ENCODE measurements around the gene CFDP1.
"Not testable (repeated sequence)": the region's sequence is repeated elsewhere in the genome, so short reads cannot be mapped to it uniquely, and the experiment has no call there.

The CFDP1 gene

DNA sequence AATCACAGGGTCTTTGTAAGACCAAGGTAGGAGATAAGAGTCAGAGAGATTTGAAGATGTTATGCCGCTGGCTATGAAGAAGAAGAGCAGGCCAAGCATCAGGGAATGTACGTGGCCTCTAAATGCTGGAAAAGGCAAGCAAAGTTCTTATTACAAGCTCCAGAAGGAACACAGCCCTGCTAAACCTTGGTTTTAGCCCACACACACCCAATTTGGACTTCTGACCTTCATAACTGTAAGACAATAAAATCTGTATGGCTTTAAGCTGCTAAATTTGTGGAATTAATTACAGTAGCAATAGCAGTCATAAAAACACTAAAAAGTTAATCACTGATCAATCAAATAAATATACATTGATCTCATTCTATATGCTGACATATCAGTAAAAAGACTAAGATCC lies 25.1 kb upstream of the CFDP1 start:
- no peak for DNase-seq

DNA sequence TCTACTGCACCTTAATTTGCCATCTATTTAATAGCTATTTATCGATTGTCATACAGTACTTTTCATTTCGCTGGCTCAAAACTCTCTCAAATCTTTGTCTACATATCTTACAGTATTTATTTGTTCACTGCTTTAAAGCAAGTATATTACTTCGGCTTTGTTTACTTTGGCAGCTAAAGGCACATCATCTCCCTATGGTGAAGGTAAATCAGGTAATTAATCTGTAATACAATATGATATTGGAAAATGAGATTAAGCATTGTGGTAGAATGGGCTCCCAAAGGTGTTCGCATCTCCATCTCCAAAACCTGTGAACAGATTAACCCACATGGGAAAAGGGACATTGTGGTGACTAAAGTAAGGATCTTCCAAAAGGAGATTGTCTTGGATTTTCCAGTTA lies 24.7 kb upstream of the CFDP1 start:
- DNase-seq: no peak

DNA sequence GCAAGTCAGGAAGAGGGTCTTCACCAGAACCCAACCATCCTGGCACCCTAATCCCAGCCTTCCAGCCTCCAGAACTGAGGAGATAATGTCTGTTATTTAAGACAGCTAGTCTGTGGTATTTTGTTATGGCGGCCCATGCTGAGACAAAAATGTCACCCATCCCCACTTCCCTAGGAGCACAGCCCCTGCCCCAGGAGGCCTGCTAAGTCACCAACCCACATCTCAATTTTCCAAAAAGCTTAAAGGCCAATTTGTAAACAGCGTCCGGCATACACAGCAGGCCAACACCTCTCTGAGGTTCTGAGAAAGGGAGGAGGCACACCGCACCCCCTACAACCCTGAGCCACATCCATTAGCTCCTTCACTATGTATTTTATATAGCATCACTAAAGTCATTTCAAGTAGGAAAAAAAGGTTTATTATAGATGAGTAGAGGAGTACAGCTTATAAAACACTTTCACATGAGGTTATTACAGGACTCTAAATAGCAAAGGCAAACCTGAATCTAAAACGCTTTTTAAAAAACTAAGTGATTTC lies 24.2 kb upstream of the CFDP1 start:
- DNase-seq: no peak

DNA sequence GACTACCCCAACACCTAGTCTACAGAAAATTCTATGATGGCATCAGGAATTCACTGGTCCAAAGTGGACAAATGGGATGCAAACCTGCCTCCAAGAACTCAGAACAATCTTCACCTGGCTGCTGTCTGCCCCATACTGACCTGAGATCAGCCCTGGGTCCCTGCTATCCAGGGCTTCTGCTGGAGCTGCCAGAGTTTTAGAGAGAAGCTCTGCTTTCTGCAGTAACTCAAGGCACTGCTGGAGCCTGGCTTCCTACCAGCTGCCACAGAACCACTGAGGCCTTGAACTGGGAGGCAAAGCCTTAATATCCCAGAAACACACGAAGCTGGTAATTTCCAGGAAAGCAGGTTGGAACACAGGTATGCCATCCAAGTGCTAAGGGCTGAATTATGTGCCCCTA lies 23.7 kb upstream of the CFDP1 start:
- DNase-seq: no peak

DNA sequence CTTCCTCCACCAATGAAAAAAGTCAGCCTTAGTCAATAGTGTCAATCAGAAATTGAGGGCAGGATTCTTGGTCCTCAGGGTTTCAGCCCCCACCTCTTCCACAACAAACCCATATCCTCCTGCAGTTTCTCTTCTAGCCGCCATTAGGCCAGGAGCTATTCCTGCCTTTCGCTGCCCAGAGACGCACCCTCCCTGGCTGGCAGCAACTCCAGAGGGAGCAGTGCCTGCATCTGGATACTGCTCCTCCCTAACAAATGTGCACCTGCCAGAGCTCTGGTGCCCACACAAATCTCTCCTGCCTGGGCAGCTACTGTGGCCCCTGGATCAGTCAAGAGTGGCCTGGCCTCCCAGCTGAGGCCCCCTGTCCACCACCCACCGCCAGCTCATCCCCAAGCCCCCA lies 23.2 kb upstream of the CFDP1 start:
- not testable (repeated sequence) for DNase-seq

DNA sequence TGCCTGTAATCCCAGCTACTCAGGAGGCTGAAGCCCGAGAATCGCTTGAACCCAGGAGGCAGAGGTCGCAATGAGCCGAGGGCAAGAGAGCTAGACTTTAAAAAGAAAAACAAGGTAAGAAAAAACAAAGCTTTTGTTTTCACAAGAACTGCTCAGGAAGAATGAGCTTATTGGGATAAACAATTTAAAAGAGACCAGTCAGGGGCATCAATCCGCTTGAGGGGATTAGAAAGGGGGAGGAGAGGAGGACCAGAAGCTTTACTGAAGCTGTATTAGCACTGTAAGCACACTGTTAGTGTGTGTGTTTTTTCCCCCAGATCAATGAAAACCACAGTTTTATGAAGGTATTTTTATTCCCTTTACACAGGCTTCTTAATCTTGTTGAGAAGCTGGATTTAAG lies 22.4 kb upstream of the CFDP1 start:
- no peak for DNase-seq

DNA sequence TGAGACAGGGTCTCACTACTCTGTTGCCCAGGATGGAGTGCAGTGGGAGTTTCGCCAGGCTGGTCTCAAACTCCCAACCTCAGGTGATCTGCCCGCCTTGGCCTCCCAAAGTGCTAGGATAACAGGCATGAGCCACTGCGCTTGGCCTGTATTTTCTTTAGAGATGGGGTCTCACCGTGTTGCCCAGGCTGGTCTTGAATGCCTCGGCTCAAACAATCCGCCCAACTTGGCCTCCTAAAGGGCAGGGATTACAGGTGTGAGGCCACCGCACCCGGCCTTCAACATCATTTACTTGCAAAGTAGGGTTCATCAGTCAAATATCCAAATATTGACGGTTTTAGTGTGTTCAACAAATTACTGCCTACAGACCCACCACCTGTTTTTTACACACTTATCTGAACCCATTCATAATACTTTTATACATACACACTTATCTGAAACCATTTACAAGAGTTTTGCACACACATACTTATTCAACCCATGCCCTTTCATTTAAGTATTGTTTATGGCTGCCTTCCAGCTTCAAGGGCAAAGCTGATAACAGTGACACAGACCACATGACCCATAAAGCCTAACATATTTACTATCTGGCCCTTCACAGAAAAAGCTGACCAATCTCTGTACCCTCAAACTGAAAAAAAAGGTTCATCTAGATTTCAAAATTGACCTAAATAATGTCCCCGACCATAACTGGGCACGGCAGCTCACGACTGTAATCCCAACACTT lies 19.3 kb upstream of the CFDP1 start:
- no peak for DNase-seq

DNA sequence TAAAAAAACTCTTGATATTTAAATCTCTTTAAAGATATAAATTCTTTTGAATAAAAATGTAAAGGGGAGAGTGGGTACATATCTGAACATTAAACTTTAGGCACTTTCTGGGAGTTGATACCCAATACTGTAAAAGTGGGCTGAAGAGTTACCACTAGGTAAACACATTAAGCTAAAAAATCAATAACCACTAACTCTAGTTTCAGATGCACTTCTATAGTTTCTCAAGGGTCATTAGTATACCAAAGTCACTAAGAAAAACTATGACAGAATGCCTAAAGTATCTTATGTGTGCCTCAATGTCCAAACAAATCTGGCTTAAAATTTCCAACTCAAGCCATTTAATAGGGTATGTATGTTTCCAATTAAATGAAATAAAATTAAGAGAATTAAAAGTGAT lies 13.1 kb upstream of the CFDP1 start:
- DNase-seq: no peak

DNA sequence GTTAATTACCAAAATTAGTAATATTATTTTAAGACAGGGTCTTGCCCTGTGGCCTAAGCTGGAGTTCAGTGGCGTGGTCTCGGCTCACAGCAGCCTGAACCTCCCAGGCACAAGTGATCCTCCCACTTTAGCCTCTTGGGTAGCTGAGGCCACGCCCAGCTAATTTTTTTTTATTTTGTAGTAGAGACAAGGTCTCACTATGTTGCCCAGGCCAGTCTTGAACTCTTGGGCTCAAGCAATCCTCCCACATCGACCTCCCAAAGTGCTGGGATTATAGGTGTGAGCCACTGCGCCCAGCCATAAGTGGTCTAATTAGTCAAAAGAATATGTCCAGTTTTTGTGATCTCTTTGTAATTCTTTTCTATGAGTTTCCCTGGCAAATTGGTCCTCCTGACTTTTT lies 12.0 kb upstream of the CFDP1 start:
- DNase-seq: no peak

DNA sequence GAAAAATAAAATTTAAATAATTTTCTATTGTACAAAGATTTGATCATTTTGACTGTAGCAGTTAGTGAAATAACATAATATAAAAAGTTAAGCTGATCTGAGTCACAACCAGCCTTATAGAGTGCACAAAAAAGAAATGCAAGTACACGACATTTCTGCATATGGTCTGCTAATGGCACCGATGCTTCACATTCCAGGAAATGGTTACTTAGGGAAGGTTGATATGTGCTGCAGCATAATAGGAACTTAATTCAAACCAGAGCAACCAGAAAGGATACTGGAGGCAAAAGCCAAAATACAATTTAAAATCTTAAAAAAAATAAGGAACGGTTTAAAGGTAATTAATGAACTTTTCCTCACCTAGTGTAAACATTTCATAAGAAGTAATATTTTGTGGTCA lies 10.0 kb upstream of the CFDP1 start:
- no peak for DNase-seq

DNA sequence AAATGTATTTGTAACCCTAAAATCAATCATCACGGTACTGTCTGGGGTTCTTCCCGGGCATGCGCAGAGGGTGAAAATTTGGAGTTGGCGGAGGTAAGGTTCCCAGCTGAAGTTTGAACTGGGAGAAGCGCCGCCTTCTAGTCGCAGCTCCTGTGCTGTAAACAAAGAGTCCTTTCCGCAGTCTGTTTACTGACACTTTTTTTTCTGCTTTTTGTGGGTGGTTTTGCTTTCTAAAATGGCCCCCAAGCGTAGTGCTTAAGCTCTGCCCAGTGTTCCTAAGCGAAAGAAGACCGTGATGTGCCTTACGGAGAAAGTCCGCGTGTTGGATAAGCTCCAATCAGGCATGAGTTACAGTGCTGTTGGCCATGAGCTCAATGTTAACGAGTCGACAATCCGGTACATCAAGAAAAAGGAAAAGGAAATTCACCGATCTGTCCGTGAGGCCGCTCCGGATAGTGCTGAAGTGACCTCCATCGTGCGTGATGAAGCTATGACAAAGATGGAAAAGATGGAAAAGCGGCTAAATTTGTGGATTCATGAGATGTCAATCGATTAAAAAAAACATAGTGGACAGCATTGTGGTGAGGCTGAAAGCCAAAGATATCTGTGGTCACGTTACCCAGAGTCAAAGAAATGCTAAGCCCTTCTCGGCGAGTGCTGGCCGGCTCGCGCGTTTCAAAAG lies 570 bp upstream of the CFDP1 start:
- peak; percentile 85 to 94 (median 88) for DNase-seq

DNA sequence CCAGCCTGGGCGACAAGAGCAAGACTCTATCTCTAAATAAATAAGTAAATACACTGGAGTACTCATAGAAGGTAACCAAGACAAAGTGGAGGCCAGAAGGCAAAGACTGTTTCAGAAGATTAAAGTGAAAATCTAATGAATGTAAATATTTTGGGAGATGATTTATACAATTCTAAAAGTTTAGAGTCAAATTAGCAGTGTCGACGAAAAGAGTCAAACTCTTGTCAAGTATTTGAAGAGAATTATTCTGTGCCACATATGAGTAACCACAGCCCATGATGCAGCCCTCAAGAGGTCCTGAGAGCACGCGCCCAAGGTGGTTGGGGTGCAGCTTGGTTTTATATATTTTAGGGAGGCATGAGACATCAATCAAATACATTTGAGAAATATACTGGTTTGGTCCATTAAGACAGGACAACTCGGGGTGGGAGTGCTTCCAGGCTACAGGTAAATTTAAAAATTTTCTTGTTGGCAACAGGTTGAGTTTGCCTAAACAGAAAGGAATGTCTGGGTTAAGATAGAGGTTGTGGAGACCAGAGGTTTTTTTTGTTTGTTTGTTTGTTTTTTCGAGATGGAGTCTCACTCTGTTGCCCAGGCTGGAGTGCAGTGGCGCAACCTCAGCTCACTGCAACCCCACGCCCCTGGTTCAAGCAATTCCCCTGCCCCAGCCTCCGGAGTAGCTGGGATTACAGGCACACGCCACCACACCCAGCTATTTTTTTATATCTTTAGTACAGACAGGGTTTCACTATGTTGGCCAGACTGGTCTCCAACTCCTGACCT lies 3.5 kb downstream of the CFDP1 start:
- no peak for DNase-seq

DNA sequence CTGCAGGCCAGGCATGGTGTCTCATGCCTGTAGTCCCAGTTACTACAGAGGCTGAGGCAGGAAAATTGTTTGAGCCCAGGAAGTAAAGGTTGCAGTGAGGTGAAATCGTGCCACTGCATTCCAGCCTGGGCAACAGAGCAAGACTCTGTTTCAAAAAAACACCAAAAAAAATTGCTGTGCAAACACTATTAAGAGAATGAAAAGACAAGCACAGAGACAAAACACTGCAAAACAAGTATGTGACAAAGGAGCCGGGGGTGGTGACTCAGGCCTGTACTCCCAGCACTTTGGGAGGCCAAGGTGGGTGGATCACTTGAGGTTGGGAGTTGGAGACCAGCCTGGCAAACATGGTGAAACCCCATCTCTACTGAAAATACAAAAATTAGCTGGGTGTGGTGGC lies 6.8 kb downstream of the CFDP1 start:
- DNase-seq: not testable (repeated sequence)

DNA sequence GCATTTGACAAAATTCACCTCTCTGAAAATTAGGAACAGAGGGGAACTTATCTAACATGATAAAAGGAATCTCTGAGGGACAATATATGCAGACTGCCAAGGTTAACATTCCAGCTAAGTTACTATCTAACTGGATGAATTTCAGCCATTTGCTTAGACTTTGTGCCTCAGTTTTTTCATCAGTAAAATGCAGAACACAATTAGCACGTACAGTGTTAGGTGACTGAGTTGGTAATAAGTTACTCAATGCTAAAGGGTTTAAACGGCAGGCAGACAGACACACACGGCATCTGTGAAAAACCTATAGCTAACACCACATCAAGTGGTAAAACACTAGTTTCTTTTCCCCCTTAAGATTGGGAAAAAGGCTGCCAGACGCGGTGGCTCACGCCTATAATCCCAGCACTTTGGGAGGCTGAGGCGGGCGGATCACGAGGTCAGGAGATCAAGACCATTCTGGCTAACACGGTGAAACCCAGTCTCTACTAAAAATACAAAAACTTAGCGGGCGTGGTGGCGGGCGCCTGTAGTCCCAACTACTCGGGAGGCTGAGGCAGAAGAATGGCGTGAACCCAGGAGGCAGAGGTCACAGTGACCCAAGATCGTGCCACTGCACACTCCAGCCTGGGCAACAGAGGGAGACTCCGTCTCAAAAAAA lies 9.1 kb downstream of the CFDP1 start:
- DNase-seq: not testable (repeated sequence)

DNA sequence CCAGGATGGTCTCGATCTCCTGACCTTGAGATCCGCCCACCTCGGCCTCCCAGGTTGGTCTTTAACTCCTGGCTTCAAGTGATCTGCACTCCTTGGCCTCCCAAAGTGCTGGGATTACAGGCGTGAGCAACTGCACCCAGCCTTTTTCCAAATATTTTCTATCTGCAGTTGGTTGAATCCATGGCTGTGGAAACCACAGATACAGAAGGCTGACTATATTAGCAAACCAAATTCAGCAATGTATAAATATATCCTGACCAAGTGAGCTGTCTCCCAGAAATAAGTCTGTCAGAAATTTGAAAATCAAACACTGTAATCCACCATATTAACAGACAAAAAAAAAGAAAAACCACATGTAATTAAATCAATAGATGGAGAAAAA lies 9.6 kb downstream of the CFDP1 start:
- DNase-seq: no peak

DNA sequence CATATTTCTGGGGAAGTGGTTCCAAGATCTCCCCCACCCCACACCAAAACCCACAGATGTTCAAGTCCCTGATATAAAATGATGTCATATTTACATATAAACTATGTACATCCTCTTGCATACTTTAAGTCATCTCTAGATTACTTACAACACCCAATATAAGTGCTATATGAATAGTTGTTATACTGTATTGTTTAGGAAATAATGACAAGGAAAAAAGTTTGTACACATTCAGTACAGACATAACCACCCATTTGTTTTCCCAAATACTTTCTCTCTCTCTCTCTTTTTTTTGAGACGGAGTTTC lies 11.5 kb downstream of the CFDP1 start:
- no peak for DNase-seq

DNA sequence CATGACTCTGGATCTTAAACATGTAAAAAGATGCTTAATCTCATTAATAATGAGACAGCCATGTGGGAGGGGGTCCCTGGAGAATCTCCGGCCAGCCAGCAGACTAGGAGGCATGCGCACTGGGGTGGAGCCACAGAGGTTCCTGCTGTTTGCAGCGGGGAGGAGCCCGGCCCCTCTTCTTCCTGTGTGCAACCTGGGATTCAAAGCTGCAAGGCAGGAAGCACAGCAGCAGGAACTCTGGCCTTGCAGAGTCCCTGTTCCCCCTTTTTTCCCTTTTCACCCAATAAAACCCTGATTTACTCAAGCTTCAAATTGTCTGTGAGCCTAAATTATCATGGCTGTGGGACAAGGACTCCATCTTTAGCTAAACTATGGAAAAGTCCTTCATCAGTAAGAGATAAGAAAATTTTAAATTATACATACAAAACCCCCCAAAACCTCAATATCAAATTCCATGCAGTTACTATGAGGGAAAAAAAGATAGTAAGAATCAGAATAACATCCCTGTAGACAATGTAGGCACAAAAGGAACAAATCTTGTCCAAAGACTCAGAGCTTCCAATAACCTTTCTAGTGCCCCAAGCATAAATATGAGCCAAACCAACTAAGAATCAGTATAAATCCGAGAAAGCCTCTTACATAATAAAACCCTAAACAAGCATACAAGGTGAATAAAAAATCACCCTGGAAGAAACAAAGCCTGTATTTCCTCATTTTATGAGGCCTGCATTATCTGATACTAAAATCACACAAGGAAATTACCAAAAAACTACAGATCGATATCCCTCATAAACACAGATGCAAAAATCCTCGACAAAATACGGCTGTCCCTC lies 12.1 kb downstream of the CFDP1 start:
- DNase-seq: peak; percentile 52 to 71 (median 53)

DNA sequence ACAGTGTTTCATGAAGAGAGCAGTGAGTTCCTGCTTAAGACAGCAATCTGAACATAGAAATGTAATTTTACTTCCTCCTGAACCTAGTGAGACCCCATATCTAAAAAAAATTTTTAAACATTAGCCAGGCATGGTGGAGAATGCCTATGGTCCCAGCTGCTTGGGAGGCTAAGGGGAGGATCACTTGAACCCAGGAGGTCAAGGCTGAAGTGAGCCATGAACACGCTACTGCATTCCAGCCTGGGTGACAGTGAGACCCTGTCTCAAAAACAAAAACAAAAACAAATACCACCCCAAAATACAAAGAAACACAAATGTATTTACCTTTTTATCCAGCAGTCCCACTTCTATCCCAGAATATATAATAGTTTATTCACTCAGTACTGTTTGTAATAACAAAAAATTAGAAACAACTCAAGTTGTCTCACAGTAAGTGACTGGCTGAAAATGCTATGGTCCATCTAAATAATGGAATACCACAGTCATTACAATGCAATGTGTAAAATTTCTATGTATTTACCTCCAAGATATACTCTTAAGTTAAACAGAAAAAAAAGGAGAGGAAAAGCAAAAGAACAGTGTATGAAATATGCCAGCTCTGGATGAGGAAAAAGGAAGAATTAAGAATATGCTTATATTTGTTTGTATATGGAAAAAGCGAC lies 16.3 kb downstream of the CFDP1 start:
- no peak for DNase-seq

DNA sequence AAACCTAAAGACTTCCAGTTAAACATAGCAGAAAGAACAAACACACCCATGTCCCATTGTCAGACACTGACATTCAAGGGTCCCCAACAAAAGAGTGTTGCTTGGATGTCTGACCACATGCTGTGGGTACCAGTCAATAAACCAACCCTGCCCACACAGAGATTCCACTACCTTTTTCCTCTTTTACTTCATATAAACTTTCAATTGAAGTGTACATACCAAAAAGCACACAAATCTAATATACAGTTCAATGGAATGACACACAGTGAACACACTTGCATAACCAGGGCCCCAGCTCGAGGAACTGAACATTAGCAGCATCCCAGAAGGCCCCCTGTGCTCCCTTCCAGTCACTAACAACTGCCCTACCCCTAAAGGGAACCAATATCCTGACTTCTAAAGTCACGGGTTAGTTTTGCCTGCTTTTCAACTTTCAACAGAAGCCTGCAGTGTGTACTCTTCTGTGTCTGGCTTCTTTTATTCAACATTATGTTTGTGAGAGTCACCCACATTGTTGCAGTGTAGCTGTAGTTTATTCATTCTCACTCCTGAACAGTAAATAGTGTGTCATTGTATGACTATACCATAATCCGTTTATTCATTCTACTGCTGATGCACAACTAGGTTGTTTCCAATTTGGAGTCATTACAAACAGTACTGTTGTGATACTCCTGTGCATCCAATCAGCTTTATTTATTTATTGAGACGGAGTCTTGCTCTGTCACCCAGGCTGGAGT lies 18.0 kb downstream of the CFDP1 start:
- peak in 2 of 3 donors; percentile 11 to 19 for DNase-seq

DNA sequence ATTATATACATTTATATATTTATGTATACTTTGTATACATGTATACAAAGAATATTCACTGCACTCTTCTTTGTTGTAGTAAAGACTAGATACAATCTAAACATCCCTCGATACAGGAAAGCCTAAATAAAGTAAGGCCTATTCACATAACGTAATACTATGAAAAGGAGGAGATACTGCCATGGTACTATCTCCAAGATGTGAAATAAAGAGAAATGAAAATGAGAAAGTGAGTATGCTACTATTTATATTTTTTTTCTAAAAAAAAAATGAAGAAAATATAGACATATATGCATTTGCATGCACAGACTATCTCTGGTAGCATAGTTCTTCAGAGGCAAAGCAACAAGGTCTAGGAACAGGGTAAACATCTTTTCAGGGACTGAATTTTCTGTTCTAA lies 19.4 kb downstream of the CFDP1 start:
- DNase-seq: no peak

DNA sequence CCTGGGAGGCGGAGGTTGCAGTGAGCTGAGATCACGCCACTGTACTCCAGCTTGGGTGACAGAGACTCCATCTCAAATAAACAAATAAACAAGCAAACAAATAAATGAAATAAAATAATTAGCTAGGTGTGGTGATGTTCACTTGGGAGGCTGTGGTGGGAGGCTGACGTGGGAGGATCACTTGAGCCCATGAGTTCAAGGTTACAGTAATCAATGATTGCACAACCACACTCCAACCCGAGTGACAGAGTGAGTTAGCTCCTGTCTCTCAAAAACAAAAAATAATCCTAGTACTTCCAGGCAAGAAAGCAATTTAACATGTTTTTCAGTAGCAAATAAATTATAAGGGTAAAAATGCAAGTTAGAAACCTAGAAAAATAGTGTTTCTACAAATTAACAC lies 26.4 kb downstream of the CFDP1 start:
- no peak for DNase-seq

Measured in suppressor macrophage treated with lipopolysaccharide for 1 hour (primary cell).